Superior temporal gyrus (tissue), 1 donor: Measurements from ENCODE around the gene RUNX3.

Source experiments
- DNase-seq: peaks from one replicate; pipeline ENCODE4 v3.0.0-alpha.2; 2016; ENCODE audit errors: extremely low spot score

Gene RUNX3

DNA sequence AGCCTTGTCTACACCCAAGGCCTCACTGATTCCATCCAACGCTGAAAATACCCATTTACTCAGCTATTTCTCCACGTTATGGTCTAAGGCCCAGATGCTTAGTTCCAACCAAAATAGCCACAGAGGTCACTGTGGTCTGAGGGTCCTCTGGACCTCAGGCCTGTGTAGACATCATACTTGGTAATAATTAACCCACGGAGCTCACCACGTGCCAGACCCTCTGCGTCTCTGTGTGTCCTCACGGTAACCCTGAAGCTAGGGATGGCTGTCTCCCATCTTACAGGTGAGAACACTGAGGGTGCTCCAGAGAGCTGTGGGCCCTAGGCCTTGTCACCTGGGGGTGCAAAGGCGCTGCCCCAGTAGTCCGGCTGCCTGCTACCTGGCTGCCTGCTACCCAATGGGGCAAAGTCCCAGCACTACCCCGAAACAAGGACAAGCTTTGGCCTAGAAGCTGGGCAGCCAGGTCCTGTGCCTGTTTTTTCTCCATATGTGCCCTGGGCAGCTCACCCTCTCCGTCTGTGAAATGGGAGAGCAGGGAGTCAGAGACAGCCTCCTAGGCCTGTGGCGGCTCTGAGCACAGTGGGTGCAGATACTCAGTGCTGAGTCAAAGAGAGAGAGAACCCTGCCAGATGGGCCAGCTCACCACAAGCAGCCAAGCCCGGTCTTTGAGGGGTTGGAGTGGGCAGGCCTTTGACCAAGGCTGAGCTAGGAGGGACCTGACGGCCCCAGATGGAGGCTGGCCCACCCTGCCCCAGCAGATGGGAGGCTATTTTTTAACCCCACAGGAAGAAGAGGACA is 17.0 kb upstream of the RUNX3 start:
- no peak for DNase-seq

DNA sequence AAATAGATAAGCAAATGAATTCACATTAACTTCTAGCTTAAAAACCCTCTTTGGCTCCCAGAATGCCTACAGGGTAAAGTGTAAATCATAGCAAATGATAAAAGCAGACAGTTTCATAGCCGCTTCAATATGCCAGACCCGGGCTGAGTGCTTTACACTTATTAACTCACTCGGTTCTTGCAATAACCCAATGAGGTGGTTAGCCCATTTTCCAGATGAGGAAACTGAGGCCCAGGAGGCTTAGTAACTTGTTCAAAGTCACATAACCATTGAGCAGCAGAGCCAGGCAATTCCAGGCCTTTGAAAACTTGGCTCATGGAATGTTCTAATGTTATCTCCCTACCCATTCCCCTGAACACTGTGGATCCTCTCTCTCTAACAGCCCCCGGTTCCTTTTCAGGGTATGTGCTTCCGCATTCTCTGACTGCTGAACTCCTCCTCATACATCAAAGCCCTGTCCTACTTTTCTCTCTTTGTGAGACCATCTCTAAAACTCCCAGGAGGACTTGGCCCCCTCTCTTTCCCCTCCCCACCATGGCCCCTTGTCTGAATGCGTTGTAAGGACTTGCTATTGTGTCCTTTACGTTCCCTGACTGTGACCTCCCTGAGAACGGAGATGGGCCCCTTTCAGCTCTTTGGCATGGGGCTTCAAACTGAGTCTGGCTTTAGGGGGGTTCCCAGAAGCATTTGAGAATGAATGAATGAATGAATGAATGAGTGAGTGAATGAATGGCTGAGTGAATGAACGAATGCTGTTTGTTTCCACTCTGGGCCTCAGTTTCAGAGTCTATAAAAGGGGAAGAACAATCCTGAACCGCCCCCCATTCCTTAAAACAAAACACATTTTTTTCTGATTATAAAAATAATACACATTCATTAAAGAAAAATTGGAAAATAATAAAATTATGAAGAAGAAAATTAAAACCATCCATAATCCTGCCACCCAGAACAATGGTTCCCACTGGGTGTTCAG is 15.6 kb upstream of the RUNX3 start:
- no peak for DNase-seq

DNA sequence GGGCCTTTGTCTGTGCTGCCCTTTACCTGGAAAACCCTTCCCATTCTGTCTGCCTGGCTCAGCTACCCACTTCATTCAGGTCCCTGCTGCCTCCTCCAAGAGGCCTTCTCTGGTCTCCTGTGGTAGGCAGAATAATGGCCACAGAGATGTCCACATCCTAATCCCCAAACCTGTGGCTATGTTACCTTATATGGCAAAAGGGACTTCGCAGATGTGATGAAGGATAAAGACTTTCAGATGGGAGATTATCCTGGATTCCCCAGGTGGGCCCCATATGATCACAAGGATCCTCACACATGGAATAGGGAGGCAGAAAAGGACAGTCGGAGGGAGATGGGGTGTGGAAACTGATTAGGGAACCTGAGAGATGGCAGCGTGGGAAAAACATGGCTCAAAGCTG is 14.2 kb upstream of the RUNX3 start:
- DNase-seq, result no peak

DNA sequence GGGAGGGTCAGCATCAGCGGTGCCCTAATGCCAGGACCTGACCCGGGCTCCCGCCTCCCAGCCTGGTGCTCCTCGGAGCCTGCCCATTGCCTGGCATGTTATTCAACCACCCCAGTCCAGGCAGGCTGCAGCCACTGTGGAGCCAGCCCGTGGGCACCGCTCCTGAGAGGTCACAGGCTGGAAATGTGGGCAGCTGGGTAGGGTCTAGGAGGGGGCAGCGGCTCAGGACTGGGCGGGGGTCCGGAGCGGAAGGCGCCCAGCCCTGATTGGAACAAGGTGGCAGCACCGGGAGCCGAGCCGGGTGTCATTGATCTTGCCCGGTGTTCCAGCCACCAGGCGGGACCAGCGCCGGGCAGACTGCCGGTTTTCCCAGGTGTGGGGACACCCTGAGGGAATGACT is 12.7 kb upstream of the RUNX3 start:
- no peak for DNase-seq

GRCh38 chr1:24941564-24941963 is 11.5 kb upstream of the RUNX3 start:
- DNase-seq, result no peak

DNA sequence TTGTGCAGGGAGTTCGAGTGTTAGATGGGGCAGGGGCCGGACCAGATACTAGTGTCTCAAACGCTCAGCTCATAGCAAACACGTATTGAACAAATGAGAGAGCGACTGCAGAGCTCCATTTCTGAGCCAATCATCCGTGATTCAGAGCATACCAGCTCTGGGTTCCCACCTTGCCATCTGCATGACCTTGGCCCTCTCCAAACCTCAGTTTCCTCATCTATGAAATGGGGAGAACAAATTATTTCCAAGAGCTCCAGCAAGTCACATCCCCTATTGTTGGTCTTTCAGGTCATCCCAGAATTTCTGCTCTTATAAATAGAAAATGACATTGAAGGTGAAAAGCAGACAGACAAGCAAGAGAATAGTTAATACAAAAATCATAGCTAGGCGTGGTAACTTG is 10.2 kb upstream of the RUNX3 start:
- DNase-seq, result no peak

GRCh38 chr1:24939675-24940193 is 9.7 kb upstream of the RUNX3 start:
- DNase-seq, result no peak

- no peak for DNase-seq
These were observed 9.1 kb upstream of the RUNX3 start for GRCh38 chr1:24939040-24939674.

DNA sequence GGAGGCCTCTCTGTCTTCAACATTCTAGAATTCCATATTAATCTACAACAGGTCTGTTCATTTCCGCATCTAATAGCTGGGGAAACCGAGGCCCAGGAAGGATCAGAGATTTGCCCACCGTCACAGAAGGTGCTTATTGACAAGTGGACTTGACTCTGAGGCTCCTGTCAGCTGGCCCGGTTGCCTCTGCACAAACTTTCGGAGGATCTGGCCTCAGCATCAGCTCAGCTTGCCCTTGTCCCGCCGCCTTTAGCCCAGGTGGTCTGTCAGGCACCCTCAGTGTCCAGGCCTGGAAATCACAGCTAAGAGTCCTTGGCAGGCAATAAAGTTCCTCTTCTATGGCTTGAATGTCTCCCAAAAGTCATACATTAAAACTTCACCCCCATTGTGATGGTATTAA is 8.2 kb upstream of the RUNX3 start:
- DNase-seq, result no peak

GRCh38 chr1:24936684-24937083 is 6.6 kb upstream of the RUNX3 start:
- DNase-seq, result no peak

- DNase-seq, result no peak
These were observed 5.8 kb upstream of the RUNX3 start for GRCh38 chr1:24935615-24936484.

GRCh38 chr1:24935196-24935526 is 5.1 kb upstream of the RUNX3 start:
- no peak for DNase-seq

GRCh38 chr1:24934310-24935195 is 4.5 kb upstream of the RUNX3 start:
- no peak for DNase-seq

- DNase-seq, result no peak
These were observed 3.4 kb upstream of the RUNX3 start for GRCh38 chr1:24933468-24933867.

GRCh38 chr1:24932725-24933294 is 2.7 kb upstream of the RUNX3 start:
- DNase-seq, result no peak

DNA sequence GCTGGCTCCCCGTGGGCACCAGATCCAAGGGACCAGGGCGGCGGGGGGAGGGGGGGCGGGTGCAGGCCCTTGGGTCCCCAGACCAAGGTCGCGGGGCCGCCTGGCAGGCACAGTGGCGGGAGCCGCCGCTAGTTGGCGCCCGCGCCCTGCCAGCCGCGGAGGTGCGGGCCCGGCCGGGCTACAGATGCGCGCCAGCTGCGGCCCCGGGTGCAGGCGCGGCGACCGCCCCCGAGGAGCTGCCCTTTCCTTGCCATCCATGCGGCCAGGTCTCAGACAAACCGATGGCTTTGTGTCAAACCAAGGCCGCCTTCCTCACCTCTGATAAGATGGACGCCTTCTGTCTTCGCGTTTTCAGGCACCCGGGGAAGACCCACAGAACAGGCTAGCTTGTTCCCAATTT is 2.2 kb upstream of the RUNX3 start:
- no peak for DNase-seq

GRCh38 chr1:24931468-24932231 is 1.6 kb upstream of the RUNX3 start:
- DNase-seq, result no peak

DNA sequence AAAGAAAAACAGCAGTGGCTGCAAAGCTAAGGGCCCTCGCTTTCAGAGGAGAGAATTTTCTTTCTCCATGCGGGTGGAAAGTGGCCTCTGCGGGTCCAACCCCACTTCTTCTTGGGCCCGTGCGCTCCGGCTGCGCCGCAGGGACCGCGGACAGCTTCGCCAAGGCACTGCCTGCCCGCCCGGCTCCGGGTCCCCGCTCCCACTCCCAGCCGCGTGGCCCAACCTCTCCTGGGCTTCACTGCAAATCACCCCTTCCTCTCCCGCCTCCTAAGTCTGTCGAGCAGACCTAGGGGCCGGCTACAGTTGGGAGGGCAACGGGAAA is 1.0 kb upstream of the RUNX3 start:
- DNase-seq, result no peak
